Upper lobe of right lung (tissue), 1 donor: Measurements from ENCODE around the gene MED12L. TPM values are rescaled to one million over a fixed set of nuclear protein-coding genes. Genes with fewer than 3 reads are reported as not detected.

Experiments
- ATAC-seq: fragments of 200-7000 bp; cut with Tn5 transposase; one replicate; pipeline ENCODE4 v1.9.1; 2020; ENCODE audit warnings: mild to moderate bottlenecking, moderate library complexity
- DNase-seq: peaks from one replicate; pipeline ENCODE4 v3.0.0-alpha.2; 2020
- H3K27ac ChIP-seq: fragments of 200-600 bp; one replicate; pipeline ENCODE4 v1.8.0; 2022
- H3K27me3 ChIP-seq: fragments of 200-600 bp; one replicate; pipeline ENCODE4 v1.8.0; 2022; ENCODE audit warnings: mild to moderate bottlenecking
- H3K36me3 ChIP-seq: fragments of 200-600 bp; one replicate; pipeline ENCODE4 v1.8.0; 2022
- H3K4me1 ChIP-seq: fragments of 200-600 bp; one replicate; pipeline ENCODE4 v1.8.0; 2022
- H3K4me3 ChIP-seq: fragments of 200-600 bp; one replicate; pipeline ENCODE4 v1.8.0; 2022; ENCODE audit warnings: mild to moderate bottlenecking
- H3K9me3 ChIP-seq: fragments of 200-600 bp; one replicate; pipeline ENCODE4 v1.8.0; 2022
- intact Hi-C: fragments of 100-400 bp; cut with DNase I; formaldehyde crosslinking; loops from one replicate; pipeline ENCODE4 v1.11.0; 2022
- total RNA-seq: library from RNA; stranded (reverse); fragmentation: NEBNext Ultra II Directional; extraction: Animal tissue kit (Norgen Biotek cat#: 25700); gene quantifications from one replicate; pipeline ENCODE4 v1.2.1, GENCODE V29; 2021
- TF ChIP-seq, protein P1 (sequence below): fragments of 200-600 bp; IDR thresholded peaks from one replicate; pipeline ENCODE4 v1.8.0; 2022; ENCODE audit warnings: antibody characterized with exemption
- donor health status: DM: no; HTN: yes; CAD: no; lungs with severe emphysema.

Gene MED12L
- total RNA-seq, 1 donor from 2014 or later, result 0.69 TPM

DNA sequence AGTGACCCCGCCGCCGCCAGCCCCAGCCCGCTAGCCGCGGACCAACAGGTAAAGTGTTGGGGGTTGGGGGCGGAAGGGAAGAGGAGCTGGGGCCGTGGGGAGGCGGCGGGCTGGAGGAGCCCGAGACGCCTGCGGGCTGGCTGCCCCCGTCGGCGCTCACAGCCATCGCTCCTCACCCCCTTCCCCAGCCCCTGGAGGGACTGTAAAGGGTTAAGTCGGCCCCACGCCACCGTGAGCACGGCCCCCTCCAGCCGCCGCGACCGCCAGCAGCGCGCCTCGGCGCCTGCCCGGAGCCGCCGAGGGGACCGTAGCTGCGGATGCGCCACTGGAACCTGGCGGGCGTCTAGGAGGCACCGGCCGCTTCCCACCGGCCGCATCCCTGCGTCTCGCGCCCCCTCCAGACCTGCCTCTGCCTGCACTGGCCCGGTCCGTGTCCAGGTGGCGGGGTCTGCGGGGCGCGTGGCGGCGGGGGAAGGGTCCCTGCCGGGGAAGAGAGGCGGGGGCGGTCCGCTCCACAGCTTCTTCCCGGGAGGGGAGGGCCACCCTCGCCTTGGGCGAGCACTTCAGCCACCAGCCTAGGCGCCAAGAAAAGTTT, 522 bp downstream of the MED12L start:
- peak; percentile 66 for DNase-seq
- intact Hi-C loops, result no loop called here
- Histone ChIP-seq H3K4me3 (peak overlapping the region; percentile 61), H3K27me3 (peaks cover 43% of the 10 kb centered on the region), H3K36me3 (no peaks in the 10 kb centered on the region), H3K9me3 (no peaks in the 10 kb centered on the region), H3K4me1 (peaks cover 10% of the 10 kb centered on the region), H3K27ac (no peak overlapping the region)
- TF ChIP-seq, protein P1, sequence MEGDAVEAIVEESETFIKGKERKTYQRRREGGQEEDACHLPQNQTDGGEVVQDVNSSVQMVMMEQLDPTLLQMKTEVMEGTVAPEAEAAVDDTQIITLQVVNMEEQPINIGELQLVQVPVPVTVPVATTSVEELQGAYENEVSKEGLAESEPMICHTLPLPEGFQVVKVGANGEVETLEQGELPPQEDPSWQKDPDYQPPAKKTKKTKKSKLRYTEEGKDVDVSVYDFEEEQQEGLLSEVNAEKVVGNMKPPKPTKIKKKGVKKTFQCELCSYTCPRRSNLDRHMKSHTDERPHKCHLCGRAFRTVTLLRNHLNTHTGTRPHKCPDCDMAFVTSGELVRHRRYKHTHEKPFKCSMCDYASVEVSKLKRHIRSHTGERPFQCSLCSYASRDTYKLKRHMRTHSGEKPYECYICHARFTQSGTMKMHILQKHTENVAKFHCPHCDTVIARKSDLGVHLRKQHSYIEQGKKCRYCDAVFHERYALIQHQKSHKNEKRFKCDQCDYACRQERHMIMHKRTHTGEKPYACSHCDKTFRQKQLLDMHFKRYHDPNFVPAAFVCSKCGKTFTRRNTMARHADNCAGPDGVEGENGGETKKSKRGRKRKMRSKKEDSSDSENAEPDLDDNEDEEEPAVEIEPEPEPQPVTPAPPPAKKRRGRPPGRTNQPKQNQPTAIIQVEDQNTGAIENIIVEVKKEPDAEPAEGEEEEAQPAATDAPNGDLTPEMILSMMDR, result no peak
- peak; percentile 25 for ATAC-seq

DNA sequence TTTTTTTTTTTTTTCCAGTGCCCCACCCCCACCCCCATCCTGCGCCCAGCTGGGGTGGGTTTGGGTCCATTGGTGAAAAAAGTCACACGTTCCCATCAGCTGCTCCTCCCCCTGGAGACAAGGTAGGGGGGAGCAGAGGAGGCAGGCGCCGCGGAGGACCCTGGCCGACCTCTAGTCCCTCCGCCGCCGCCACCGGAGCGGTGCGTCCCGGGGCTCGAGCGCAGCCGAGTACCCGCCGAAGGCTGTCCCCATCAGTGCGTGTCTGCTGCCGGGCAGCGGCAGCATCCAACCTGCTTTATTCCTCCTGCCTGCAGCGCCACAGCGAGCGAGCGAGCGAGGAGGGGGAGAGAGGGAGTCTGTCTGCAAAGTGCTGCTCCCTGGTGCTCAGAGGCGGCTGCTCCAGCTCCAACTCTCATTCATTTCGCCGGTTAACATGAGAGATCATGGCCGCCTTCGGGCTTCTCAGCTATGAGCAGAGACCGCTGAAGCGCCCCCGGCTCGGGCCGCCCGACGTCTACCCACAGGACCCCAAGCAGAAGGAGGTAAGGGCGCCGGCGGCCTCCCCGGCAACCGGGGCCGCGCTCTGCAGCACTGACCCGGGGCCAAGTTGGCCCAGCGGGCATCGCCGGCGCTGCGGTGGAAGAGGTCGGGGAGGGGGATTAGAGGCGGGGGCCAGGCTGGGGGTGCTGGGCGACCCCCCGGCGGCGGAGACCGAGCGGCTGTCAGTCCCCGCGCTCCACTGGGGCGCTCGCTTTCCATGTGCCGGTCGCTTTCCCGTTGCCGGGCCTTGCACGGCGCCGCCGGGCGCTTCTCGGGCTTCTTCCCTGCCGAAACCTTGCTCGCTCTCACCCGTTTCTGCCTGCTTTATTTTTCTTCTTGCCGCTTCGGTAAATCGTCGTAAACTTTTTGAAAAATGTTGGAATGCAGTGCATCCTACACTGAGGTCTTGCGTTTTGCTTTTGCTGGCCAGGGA, 1.3 kb downstream of the MED12L start:
- Histone ChIP-seq H3K9me3 (no peaks in the 10 kb centered on the region), H3K36me3 (no peaks in the 10 kb centered on the region), H3K4me1 (peaks cover 10% of the 10 kb centered on the region), H3K27me3 (peaks cover 39% of the 10 kb centered on the region), H3K27ac (no peak overlapping the region), H3K4me3 (peak overlapping the region; percentile 61)
- TF ChIP-seq, protein P1, result peak; percentile 35
- intact Hi-C loops, result no loop called here
- DNase-seq (peak; percentile 85), ATAC-seq (peak; percentile 84)

DNA sequence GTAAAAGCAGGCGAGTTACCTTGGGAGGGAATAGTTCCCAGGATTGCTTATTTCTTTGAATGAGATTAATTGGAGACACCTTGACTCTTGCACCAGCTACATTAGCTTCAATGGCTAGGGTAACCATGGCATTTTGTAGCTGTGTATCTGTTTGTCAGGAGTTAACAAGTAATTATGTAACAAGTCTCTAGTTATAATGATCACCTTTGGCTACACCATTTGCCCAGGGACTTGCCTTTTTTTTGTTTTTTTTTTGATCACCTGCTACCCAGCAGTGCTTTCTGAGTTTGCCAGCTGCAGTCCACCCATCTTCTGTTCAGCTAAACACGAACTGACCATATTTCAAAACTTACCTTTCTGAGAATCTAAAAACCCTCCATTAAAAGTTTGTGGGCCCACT, 2.2 kb downstream of the MED12L start:
- Histone ChIP-seq H3K27ac (no peak overlapping the region), H3K27me3 (peaks cover 33% of the 10 kb centered on the region), H3K36me3 (no peaks in the 10 kb centered on the region), H3K9me3 (no peaks in the 10 kb centered on the region), H3K4me1 (peaks cover 10% of the 10 kb centered on the region), H3K4me3 (no peak overlapping the region)
- DNase-seq (no peak), ATAC-seq (no peak)
- intact Hi-C loops, result no loop called here
- TF ChIP-seq, protein P1, result no peak

DNA sequence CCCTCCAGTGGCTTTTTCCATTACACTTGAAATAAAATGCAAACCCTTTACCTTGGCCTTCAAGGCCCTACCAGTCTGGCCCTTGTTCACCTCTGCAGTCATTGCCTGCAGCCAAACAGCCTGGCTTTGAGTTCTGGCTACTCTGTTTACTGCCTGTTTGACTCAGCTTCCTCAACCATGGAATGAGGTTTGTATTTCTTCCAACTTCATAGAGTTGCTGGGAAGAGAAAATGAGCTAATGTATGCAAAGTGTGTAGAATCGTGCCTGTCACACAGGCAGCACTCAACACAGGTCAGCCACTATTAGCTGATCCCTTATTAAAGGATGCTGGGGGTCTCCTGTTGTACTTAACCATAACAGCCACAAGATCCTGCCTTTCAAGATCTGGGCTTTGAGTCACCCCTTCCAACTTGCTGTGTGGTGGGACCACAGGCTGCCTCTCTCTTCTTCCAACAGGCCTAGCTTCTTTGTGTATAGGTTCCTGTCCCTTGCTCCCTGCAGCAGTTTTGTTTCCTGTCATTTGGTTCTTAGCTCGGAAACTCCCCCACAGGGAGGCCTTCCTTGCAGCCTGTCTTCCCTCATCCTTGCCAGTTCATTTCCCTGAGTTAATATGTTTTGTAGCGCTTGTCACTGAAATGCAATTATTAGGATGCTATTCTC, 6.4 kb downstream of the MED12L start:
- no peak for ATAC-seq
- Histone ChIP-seq H3K36me3 (no peaks in the 10 kb centered on the region), H3K4me3 (no peak overlapping the region), H3K27ac (no peak overlapping the region), H3K9me3 (no peaks in the 10 kb centered on the region), H3K27me3 (peaks cover 4% of the 10 kb centered on the region), H3K4me1 (no peaks in the 10 kb centered on the region)
- intact Hi-C loops, result no loop called here
- DNase-seq, result no peak
- TF ChIP-seq, protein P1, result no peak

DNA sequence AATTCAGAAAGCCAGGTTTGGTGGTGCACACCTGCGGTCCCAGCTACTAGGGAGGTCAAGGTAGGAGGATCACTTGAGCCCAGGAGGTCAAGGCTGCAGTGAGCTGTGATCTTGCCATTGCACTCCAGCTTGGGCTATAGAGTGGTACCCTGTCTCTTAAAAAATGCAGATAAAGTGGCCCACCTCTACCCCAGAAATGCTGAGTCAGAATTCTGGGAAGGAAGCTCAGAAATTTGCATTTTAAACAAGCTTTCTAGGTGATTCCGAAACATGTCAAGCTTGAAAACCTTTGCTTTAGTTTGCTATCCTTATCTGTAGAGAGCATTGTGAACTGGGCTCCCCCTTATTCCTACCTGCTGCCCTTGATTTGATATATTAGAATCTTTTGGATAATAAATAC, 7.7 kb downstream of the MED12L start:
- Histone ChIP-seq H3K4me1 (no peaks in the 10 kb centered on the region), H3K27ac (no peak overlapping the region), H3K36me3 (no peaks in the 10 kb centered on the region), H3K9me3 (no peaks in the 10 kb centered on the region), H3K27me3 (no peaks in the 10 kb centered on the region), H3K4me3 (no peak overlapping the region)
- ATAC-seq (no peak), DNase-seq (no peak)
- TF ChIP-seq, protein P1, result no peak
- intact Hi-C loops, result no loop called here
